K562 (cell line): Measurements from ENCODE around the gene ZFPM1. TPM values are rescaled to one million over a fixed set of nuclear protein-coding genes. Genes with fewer than 3 reads are reported as not detected.

Source experiments
- ATAC-seq: fragments of 200-7000 bp; cut with Tn5 transposase; 3 replicates; pipeline ENCODE4 v1.9.1; 2020; ENCODE audit warnings: moderate library complexity
- BruUV-seq: library from RNA; stranded (reverse); fragments of 400-500 nt; replicated peaks from 2 replicates; lab custom pipeline; 2021; lab: Mats Ljungman, UMichigan
- CTCF ChIA-PET: fragments of 300-600 bp; formaldehyde crosslinking; extraction: SDS; loops from one replicate; lab custom pipeline; 2021; ENCODE audit warnings: low intra/inter-chr PET ratio; lab: Yijun Ruan, JAX
- POLR2A ChIA-PET: fragments of 300-600, 350-650 bp; sonication (Branson Sonifier 250); formaldehyde crosslinking; extraction: SDS; loops from one replicate; lab custom pipeline; 2021; ENCODE audit warnings: antibody characterized with exemption, inconsistent platforms; lab: Yijun Ruan, JAX
- DNase-seq, 4 experiments: peaks; one replicate each; pipeline versions ENCODE4 v3.0.0 to v3.0.0-alpha.2; 2011 to 2018; ENCODE audit warnings: low spot score in 3 of 4, mixed read lengths in 3 of 4; ENCODE audit errors: extremely low read depth in 1 of 4
- FAIRE-seq: peaks from 2 replicates; lab custom pipeline; 2011; peaks lifted over from hg19 to GRCh38; lab: Jason Lieb, UNC
- H2AFZ ChIP-seq: 2 replicates; pipeline ENCODE4 v1.6.0; 2011; ENCODE audit warnings: low read depth, low read length, control low read depth, inconsistent platforms
- H3K27ac ChIP-seq: fragments of 200-600 bp; 3 replicates; pipeline ENCODE4 v1.8.0; 2011; ENCODE audit warnings: low read depth, mild to moderate bottlenecking, control low read depth, inconsistent platforms, low read length, moderate library complexity, mixed read lengths; ENCODE audit errors: extremely low read depth
- H3K27me3 ChIP-seq, 2 experiments: fragments of 300-600 bp in 1 of 2; 2 replicates in 1 of 2; 3 replicates in 1 of 2; pipeline versions ENCODE4 v1.6.0 to v1.8.0; 2011; ENCODE audit warnings: inconsistent platforms in 2 of 2, low read length in 2 of 2, mild to moderate bottlenecking in 1 of 2, mixed read lengths in 1 of 2, moderate library complexity in 1 of 2; ENCODE audit not compliant: control insufficient read depth in 2 of 2, insufficient read depth in 2 of 2
- H3K36me3 ChIP-seq: fragments of 300-600 bp; 3 replicates; pipeline ENCODE4 v1.8.0; 2011; ENCODE audit warnings: mild to moderate bottlenecking, low read length, inconsistent platforms; ENCODE audit not compliant: control insufficient read depth, insufficient read depth
- H3K4me1 ChIP-seq, 2 experiments: fragments of 200-600 bp in 1 of 2; replicated peaks in 1 of 2; 2 replicates in 1 of 2; 3 replicates in 1 of 2; pipeline versions ENCODE4 v1.5.1 to v1.8.0; 2011; ENCODE audit warnings: inconsistent platforms in 2 of 2, low read length in 2 of 2, mild to moderate bottlenecking in 1 of 2, mixed read lengths in 1 of 2, moderate library complexity in 1 of 2; ENCODE audit not compliant: control insufficient read depth in 2 of 2, insufficient read depth in 2 of 2
- H3K4me2 ChIP-seq: 2 replicates; pipeline ENCODE4 v1.6.1; 2011; ENCODE audit warnings: low read length, control low read depth, inconsistent platforms, mixed read lengths; ENCODE audit not compliant: insufficient read depth
- H3K4me3 ChIP-seq: fragments of 200-600 bp; sonication (generic), shearing (Covaris generic); 2 replicates; pipeline ENCODE4 v1.5.1; 2016; ENCODE audit warnings: control low read depth, inconsistent platforms
- H3K79me2 ChIP-seq: fragments of 200-600 bp; 3 replicates; pipeline ENCODE4 v1.8.0; 2011; ENCODE audit warnings: low read length, inconsistent platforms; ENCODE audit not compliant: control insufficient read depth, insufficient read depth
- H3K9ac ChIP-seq, 2 experiments: 2 replicates each; pipeline versions ENCODE4 v1.6.0 to v1.6.1; 2011; ENCODE audit warnings: low read depth in 2 of 2, low read length in 2 of 2, control low read depth in 1 of 2, inconsistent platforms in 1 of 2, mild to moderate bottlenecking in 1 of 2, mixed read lengths in 1 of 2; ENCODE audit not compliant: insufficient read depth in 1 of 2
- H3K9me1 ChIP-seq: one replicate; pipeline ENCODE4 v1.6.0; 2011; ENCODE audit warnings: inconsistent platforms, mild to moderate bottlenecking, low read length, moderate library complexity; ENCODE audit not compliant: control insufficient read depth, insufficient read depth
- H3K9me3 ChIP-seq: replicated peaks from 2 replicates; pipeline ENCODE4 v1.5.1; 2011; ENCODE audit warnings: low read depth, low read length, inconsistent platforms; ENCODE audit not compliant: control insufficient read depth, insufficient read depth
- H4K20me1 ChIP-seq: replicated peaks from 2 replicates; pipeline ENCODE4 v1.6.1; 2011; ENCODE audit warnings: low read length, inconsistent platforms, mixed read lengths; ENCODE audit not compliant: control insufficient read depth, insufficient read depth
- ARID2 ChIP-seq: fragments of 450-650 bp; IDR thresholded peaks from 2 replicates; pipeline ENCODE4 v1.6.1; 2017; ENCODE audit warnings: antibody characterized with exemption, mild to moderate bottlenecking
- ATF7 ChIP-seq: fragments of 450-650 bp; IDR thresholded peaks from 2 replicates; pipeline ENCODE4 v1.7.1; 2014; ENCODE audit warnings: mild to moderate bottlenecking, moderate library complexity
- DIDO1 ChIP-seq: fragments of 450-650 bp; IDR thresholded peaks from 2 replicates; pipeline ENCODE4 v1.6.1; 2016; ENCODE audit warnings: low read depth, missing biosample characterization, missing genetic modification characterization
- ETV1 ChIP-seq: fragments of 450-650 bp; conservative IDR thresholded peaks from 2 replicates; pipeline ENCODE4 v1.6.1; 2016; ENCODE audit warnings: missing genetic modification characterization, control low read depth, low read depth, missing compliant biosample characterization
- FIP1L1 ChIP-seq: fragments of 200-400 bp; formaldehyde crosslinking; IDR thresholded peaks from 2 replicates; pipeline ENCODE4 v1.6.1; 2018; ENCODE audit warnings: mild to moderate bottlenecking, low read depth, low read length; ENCODE audit not compliant: poor library complexity, severe bottlenecking
- FUS ChIP-seq: fragments of 200-400 bp; formaldehyde crosslinking; optimal IDR thresholded peaks from 2 replicates; pipeline ENCODE3; 2017; ENCODE audit warnings: low read depth, low read length
- ILK ChIP-seq: fragments of 450-650 bp; IDR thresholded peaks from 2 replicates; pipeline ENCODE4 v1.6.1; 2016; ENCODE audit warnings: missing genetic modification characterization, low read depth, mild to moderate bottlenecking, missing compliant biosample characterization, moderate library complexity, borderline replicate concordance
- MLLT1 ChIP-seq, 2 experiments: fragments of 450-650 bp; IDR thresholded peaks; 2 replicates each; pipeline ENCODE4 v1.6.1; 2016
- RUNX1 ChIP-seq: sonication (generic); IDR thresholded peaks from 2 replicates; pipeline ENCODE4 v1.6.1; 2016; ENCODE audit warnings: antibody characterized with exemption, low read depth
- SMARCA4 ChIP-seq: fragments of 450-650 bp; IDR thresholded peaks from 2 replicates; pipeline ENCODE4 v1.6.1; 2016
- U2AF2 ChIP-seq: fragments of 200-400 bp; formaldehyde crosslinking; optimal IDR thresholded peaks from 2 replicates; pipeline ENCODE3; 2017; ENCODE audit warnings: low read depth, mild to moderate bottlenecking, low read length
- ZBTB2 ChIP-seq: fragments of 450-650 bp; IDR thresholded peaks from 2 replicates; pipeline ENCODE4 v1.6.1; 2016; ENCODE audit warnings: antibody characterized with exemption
- ZBTB33 ChIP-seq: sonication (generic); formaldehyde crosslinking; IDR thresholded peaks from 2 replicates; pipeline ENCODE4 v1.8.1; 2023; ENCODE audit warnings: mild to moderate bottlenecking, missing genetic modification reagents
- ZNF511 ChIP-seq: sonication (generic); formaldehyde crosslinking; IDR thresholded peaks from 2 replicates; pipeline ENCODE4 v1.8.0; 2022; ENCODE audit warnings: mild to moderate bottlenecking, missing genetic modification reagents
- ZNF512 ChIP-seq: IDR thresholded peaks from 2 replicates; pipeline ENCODE4 v1.6.1; 2016; ENCODE audit warnings: missing genetic modification characterization, missing compliant biosample characterization
- ZNF583 ChIP-seq: fragments of 250-450 bp; sonication (Bioruptor Pico); IDR thresholded peaks from 2 replicates; pipeline ENCODE4 v1.4.0; 2020
- whole genome bisulfite sequencing: fragments of 100-300 bp; shearing (Covaris generic); methylation state at CpG from one replicate; pipeline ENCODE4 v1.1.6; 2016; ENCODE audit warnings: low coverage, mixed read lengths; ENCODE audit not compliant: insufficient coverage; ENCODE audit errors: missing lambda C conversion rate; 5-methylcytosine and 5-hydroxymethylcytosine counted together
- in situ Hi-C: fragments of 300-500 bp; cut with MboI; formaldehyde crosslinking; loops from 4 replicates; pipeline ENCODE4 v1.15.0; 2018; ENCODE audit warnings: inconsistent platforms, mixed read lengths
- intact Hi-C: fragments of 100-400 bp; cut with micrococcal nuclease; formaldehyde crosslinking; loops from 2 replicates; pipeline ENCODE4 v1.14.2; 2022
- polyA plus RNA-seq, 8 experiments: library from polyadenylated mRNA; depleted of rRNA in 4 of 8; stranded (reverse) in 5 of 8; unstranded in 3 of 8; fragments of >200 nt; fragmentation: Nextera tagmentation in 2 of 8; fragmentation: Illumina TruSeq in 1 of 8; extraction: Ambion mirVana in 2 of 8; extraction: Trizol in 1 of 8; gene quantifications; 2 replicates each; pipeline versions ENCODE4 v1.2.1 to v1.2.3, GENCODE V29; 2011 to 2014; ENCODE audit warnings: inconsistent platforms in 1 of 8, missing spikeins in 1 of 8
- total RNA-seq, 7 experiments: library from RNA; depleted of rRNA in 6 of 7; stranded (reverse); fragments of >200 nt in 6 of 7; fragmentation: Illumina TruSeq in 2 of 7; extraction: Trizol in 2 of 7; gene quantifications; 2 replicates each; pipeline versions ENCODE4 v1.2.1 to v1.2.3, GENCODE V29; 2011 to 2021; ENCODE audit warnings: low replicate concordance in 1 of 7

Gene ZFPM1
- total and polyA plus RNA-seq, 9 of the 15 experiments (the other 6 are each of a cell fraction or from before 2014, with no cell fraction given): 0.03 to 35.9 (median 1.4) TPM

- WGBS: 94% methylated on average over 24 of the region's 34 CpGs
- no peak for FAIRE-seq
- H3K27me3 ChIP-seq: no peaks in the 10 kb centered on the region
- TF ChIP-seq ZBTB2 (no peak), ILK (tag) (no peak), FIP1L1 (peak; percentile 56), ZNF583 (CRISPR knock-in tag) (no peak), ZNF512 (no peak), ETV1 (no peak), ZBTB33 (CRISPR knock-in tag) (peak; percentile 94), U2AF2 (no peak), RUNX1 (no peak), ZNF511 (CRISPR knock-in tag) (0 out of 2 replicates have a peak, but pooled peaks have one; percentile 1), FUS (no peak), ATF7 (no peak), ARID2 (no peak), SMARCA4 (no peak), MLLT1 (IDR thresholded peaks at IDR 0.05) (no peak), DIDO1 (tag) (no peak)
These were observed 78.9 kb downstream of the ZFPM1 start for GRCh38 chr16:88531931-88532433.

More at GRCh38 chr16:88531931-88532433, 78.9 kb downstream of the ZFPM1 start:
- Histone ChIP-seq H3K27ac (no peak overlapping the region), H3K79me2 (no peaks in the 10 kb centered on the region; the same call in 2 of the 3 replicates), H3K36me3 (peaks cover 67% of the 10 kb centered on the region; the same call in 2 of the 3 replicates), H3K4me1 (peaks cover 14 to 79% of the 10 kb centered on the region in 2 experiments), H4K20me1 (no peaks in the 10 kb centered on the region), H3K4me2 (no peak overlapping the region), H3K9me3 (no peaks in the 10 kb centered on the region), H3K9me1 (no peaks in the 10 kb centered on the region), H3K4me3 (no peak overlapping the region), H2AFZ (no peak overlapping the region), H3K9ac (peak overlapping the region in 1 of 2 experiments; percentile 23; a peak in 1 of 4 replicates)
- in situ Hi-C loops: no loop called here
- ChIA-PET POLR2A (interaction anchor here (0.6 to 0.7 kb wide), 2 partner anchors 11 to 91 kb away, joined by 3 read pairs; no protein-coding TSS in a partner anchor), CTCF (no interaction called here)
- DNase-seq (no peak), ATAC-seq (no peak)
- intact Hi-C loops: no loop called here
- BruUV-seq: no TSS peak
